GM19324 (cell line): ENCODE measurements around the gene CBFA2T2.
"Not testable (repeated sequence)": the region's sequence is repeated elsewhere in the genome, so short reads cannot be mapped to it uniquely, and the experiment has no call there.

Experiments
- ATAC-seq: cut with Tn5 transposase; IDR thresholded peaks from one replicate; pipeline ENCODE4 v1.9.1; 2021; ENCODE audit warnings: mild to moderate bottlenecking, moderate library complexity; ENCODE audit not compliant: unreplicated experiment, low FRiP score

The CBFA2T2 gene

DNA sequence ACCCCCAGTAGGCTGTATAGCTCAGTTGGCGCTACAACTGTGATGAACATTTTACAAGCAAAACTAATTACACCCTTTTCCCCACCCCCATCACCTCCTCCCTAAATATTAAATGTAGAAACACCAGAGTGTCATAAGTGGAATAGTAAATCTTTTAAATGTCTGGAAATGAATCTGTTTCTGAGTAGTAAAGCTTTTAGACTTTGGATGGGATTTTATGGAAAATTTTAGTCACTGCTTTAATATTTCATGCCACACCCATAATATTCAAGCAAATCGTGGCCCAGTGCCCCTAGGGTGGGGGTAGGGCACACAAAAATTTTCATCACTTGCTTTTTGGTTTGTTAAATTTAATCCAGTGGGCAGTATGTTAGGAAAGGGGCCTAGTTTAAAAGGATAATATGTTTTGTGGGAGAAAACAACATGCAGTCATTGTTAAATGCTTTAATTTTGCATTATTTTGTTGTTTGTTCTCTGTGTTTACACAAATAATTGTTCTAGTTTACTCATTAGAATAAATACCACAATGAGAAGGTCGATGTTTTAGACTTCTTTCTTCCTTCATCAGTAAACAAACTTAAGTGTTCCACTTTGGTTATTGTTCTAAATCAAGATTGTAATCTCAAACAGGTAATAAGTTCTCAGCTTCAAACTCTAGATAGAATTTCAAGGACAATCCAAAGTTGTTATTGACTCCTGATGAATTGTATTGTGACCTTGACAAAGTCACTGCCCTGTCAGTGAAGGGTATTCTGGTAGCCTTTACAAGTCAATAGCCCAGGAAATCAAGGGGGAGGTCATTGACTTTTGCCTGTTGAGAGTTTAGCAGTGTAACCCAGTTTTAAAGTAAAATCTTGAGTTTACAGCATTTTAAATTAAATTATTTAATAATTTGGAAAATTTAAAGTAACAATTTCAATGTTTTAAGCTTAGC lies 79.2 kb downstream of the CBFA2T2 start:
- ATAC-seq, result no peak

DNA sequence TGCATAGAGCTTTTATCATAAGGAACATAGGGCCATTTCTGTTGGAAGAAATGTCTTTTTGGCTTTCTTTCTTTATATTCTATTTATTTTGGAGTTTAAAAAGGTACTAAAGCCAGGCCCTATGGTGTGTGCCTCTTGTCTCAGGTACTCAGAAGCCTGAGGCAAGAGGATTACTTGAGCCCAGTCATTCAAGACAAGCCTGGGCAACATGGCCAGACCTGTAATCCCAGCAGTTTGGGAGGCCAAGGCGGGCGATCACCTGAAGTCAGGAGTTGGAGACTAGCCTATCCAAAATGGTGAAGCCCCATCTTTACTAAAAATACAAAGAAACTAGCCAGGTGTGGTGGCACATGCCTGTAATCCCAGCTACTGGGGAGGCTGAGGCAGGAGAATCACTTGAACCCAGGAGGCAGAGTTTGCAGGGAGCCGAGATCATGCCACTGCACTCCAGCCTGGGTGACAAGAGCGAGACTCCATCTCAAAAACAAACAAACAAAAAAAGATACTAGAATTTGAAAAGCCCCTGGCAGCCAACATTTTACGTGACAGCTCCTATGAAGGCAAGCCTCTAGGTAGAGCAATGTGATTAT lies 80.0 kb downstream of the CBFA2T2 start:
- no peak for ATAC-seq

DNA sequence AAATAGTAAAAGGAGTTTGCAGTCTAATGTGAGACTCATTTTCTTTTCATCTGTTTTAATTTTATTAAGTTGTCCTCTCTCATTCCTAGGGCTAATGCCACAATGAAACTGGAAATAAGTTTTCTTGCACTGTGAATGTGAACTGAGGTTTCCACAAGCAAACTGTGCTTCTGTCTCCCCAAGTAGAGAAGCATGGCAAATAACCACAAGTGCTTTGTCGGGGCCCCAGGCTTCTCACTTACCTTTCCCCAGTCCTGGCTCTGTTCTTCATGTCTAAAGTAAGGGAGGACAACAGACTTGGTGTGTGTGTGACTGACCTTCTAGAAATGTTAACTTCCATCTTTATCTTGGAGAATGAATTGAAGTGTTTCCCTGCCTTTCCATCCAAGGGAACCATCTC lies 80.8 kb downstream of the CBFA2T2 start:
- no peak for ATAC-seq

DNA sequence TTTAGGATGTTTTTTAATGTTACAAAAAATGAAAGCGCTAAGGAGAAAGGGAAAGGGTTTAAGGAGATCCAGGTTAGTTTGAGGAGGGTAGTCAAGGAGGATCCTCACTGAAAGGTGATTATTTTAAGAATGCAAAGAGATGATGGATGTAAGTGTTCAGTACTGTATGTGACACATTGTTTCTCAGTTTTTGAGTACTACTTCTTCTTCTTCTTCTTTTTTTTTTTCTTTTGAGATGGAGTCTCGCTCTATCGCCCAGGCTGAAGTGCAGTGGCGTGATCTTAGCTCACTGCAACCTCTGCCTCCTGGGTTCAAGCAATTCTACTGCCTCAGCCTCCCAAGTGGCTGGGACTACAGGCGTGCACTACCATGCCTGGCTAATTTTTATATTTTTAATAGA lies 83.4 kb downstream of the CBFA2T2 start:
- not testable (repeated sequence) for ATAC-seq

DNA sequence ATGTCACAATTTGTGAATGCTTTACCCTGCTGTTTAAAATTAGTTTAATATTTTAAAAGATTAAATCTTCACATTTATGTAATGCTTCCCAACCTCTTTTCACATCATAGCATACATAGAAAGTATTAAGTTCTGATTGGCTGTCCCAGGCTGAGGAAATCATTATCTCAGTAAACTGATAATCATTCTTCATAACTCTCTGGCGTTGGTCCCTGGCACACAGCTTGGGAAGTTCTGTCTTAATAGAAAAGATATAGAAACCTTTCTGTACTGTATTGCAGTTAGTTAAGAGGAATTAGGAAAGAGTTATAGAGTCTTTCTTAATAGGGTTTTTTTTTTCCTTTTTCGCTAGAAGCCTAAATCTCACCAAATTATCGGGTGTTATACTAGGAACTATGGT lies 85.4 kb downstream of the CBFA2T2 start:
- ATAC-seq, result no peak

DNA sequence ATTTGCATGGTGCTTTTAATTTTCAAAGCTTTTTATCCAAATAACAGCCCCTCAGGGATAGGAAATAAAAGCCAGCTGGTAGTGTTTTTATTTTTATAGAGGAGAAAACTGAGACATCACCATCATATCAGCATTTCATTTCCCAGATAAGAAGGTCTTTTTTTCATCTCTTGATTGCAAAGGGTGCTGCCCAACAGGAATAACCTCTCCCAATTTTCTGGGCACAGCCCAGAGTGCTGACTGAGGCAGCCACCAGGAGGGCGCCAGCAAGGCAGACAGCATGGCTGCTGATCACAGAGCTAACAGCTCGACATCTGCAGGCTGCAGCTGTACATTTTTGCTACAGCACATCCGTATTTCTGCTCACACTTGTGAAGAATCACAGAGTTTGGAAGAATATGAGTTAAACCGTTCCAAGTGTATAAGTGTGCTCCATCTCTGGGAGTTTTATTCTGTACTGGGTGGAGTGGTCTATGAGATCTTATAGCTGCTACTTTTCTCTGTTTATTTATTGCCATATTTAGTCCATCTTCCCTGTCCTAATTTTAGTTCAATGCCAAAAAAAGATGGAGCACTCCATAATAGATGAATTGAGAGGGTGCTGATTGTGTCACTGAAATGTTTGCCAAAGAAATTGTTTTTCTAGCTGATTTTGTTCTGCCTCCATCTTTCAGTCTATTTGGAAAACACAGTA lies 86.7 kb downstream of the CBFA2T2 start:
- no peak for ATAC-seq

DNA sequence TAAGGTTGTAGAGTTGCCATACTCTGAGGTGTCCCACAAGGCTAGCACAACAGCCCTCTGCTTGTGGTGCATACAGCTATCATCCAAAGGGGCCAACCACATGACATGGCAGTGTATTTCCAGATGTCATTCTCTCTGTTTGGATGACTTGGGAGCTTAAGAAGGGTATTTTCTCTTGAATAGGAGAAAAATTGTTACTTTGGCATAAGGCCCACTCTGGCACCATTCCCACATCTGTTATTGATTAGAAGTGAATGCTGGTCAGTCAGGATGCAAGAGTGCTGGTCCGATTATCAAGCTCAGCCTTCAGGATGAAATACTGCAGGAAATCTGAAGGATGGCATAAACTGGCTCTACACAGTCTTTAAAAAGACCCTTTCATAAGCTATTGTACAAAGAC lies 88.6 kb downstream of the CBFA2T2 start:
- ATAC-seq, result no peak

DNA sequence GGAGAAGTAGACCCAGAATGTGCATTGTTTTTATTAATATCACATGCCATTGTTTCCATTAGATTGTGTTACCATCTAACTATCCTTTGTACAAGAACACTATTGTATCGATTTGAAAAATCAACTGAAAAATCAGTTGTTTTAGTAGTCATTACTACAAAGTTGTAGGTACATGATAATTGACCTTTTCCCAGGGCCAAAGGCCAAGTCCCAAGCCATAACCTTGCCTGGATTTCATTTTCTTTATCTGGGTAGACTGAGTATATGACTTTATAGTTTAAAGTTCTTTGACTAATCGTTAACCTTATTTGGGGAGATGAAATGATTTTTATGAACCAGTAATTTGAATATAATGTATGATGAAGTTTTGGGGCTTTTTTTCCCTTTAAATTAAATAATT lies 93.2 kb downstream of the CBFA2T2 start:
- ATAC-seq, result no peak

DNA sequence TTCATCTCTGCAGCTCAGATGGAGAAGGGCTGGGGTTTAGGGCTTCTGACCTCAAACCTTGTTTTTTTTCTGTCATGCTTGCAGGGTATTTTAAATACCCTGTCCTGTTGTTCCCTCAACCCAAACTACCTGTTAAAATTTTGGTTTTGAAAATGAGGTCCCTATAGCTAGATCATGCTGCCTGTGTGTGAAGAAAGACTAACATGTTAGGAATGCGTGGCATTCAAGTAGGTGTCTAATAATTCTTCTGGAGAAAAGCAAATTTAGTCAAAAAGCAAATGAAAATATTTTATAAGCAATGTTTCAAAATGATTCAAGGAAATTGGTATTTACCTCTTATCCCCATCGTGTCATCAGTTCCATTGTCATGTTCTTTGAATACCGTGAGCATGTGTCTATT lies 95.1 kb downstream of the CBFA2T2 start:
- no peak for ATAC-seq

DNA sequence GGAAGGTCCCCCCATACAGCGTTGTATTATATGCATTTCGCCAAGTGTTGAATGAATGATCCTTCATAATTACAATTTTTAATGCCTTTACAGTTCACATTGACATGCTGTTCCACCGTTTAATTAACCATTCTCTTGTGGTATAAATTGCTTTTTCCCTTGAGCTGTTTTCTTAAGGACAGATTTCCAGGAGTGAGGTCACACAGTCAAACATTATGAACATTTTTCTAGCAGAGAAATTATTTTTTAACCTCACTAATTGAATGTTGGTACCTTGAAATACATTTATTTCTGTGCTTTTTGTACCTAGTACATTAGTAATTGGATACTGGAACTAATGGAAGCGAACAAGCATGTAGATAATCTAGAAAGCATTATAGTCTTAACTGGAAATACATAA lies 95.5 kb downstream of the CBFA2T2 start:
- ATAC-seq, result no peak

DNA sequence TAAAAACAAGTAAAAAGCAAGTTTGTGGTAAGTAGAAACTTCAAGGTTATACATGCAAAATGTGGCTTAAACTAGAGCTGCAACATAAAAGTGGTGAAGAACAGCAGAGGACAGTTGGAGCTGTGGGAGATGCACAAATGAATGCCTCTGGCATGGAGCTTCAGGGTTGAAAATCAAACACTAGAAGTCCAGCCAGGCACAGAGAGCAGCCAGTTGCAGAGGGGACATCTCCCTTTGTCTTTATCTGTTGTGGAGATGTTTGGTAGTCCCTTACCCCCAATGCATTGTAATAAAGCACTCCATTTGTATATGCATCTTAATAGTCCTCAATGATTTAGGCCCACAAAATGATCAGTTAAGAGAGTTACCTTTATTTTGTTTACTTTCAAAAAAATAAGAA lies 99.2 kb downstream of the CBFA2T2 start:
- ATAC-seq, result no peak

DNA sequence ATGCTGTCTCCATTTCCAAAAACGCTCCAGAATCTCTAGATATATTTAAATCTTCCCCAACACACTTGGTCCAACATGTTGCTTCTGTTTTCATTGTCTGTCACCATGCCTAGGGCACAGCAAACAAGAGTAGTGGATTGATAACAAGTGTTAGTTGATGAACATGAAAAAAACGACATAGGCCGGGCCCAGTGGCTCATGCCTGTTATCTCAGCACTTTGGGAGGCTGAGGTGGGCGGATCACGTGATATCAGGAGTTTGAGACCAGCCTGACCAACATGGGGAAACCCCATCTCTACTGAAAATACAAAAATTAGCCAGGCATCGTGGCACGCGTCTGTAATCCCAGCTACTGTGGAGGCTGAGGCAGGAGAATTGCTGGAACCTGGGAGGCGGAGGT lies 102.0 kb downstream of the CBFA2T2 start:
- not testable (repeated sequence) for ATAC-seq

DNA sequence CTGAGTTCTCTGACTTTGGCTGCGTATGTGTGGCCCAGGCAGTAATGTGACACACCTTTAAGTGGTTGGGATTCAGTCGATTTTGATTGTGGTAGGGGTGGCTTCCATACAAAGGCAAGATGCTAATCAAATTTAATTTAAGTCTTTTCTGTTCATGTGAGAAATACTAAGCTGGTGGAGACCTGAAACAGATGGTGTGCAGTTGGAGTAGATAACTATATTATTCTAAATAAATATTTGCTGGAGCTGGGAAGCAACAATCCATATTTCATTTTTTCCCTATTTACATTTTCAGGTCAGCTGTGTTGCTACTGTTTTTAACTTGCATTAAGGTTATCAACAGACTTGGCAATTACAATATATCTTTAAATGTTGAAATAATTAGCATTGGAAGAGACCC lies 104.8 kb downstream of the CBFA2T2 start:
- ATAC-seq, result no peak

DNA sequence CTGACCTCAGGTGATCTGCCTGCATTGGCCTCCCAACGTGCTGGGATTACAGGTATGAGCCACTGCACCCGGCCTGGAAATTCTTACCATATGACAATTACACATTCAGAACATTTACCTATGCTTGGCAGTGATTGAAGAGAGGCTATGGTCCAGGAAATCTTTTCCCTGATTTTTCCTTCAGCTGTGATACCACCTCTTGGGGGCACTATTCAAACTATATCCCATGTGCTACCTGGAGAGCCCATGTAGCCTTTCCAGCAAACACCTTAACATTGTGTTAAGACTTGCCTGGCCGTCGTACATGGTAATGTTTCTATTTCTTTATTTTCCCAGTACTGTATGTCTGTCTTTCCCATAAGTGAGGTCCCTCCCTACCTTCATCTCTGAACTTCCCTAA lies 110.5 kb downstream of the CBFA2T2 start:
- ATAC-seq, result no peak

DNA sequence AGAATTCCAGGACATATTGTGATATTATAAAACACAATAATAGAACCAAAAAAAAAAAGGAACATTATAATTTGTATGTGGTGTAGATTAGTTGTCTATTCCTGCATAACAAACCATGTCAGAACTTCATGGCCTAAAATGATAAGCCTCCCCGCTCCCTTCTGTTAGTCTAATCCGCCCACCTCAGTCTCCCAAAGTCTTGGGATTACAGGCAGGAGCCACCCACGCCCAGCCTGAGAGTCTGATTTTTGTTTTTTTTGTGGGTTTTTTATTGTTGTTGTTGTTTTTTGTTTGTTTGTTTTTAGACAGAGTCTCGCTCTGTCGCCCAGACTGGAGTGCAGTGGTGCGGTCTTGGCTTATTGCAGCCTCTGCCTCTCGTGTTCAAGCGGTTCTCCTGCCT lies 111.1 kb downstream of the CBFA2T2 start:
- ATAC-seq, result no peak

DNA sequence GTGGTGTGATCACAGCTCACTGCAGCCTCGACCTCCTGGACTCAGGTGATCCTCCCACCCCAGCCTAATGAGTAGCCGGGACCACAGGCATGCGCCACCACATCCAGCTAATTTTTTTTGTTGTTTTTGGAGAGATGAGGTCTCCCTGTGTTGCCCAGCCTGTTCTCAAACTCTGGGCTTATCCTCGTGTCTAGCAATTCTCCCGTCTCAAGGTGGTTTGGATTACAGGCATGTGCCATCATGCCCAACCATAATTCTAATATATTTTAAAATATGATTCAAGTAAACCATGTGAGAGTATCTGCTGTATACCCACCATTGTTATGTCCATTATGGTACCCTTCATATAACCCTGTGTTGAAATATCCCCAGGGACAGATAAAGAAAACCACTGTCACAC lies 112.0 kb downstream of the CBFA2T2 start:
- no peak for ATAC-seq

DNA sequence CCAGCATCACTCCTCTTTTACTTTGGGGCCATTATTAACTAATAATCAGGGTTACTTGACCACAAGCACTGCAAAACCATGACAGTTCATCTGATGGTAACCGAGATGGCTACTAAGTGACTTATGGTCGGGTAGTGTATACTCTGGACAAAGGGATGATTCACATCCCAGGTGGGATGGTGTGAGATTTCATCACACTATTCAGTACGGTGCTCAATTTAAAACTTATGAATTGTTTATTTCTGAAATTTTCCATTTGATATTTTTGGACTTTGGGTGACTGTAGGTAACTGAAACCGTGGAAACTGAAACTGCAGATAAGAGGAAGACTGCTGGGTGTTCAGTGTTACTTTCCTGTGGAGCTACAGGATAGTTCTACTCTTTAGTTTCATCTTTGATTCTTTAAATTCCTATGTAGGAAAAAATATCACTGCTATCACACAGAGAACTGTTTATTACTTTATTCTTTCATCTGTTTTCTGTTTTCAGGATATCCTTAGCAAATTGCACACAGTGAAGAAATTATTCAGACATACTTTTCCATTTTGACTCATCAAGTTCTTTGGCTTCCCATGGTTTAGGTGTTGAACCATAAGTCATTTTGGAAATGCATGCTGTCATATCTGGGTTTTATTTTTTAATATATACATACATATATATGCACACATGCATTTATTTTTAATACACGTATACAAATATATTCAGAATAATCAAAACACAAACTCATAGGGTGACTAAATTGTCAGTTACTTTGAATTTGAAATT lies 113.1 kb downstream of the CBFA2T2 start:
- ATAC-seq, result no peak

DNA sequence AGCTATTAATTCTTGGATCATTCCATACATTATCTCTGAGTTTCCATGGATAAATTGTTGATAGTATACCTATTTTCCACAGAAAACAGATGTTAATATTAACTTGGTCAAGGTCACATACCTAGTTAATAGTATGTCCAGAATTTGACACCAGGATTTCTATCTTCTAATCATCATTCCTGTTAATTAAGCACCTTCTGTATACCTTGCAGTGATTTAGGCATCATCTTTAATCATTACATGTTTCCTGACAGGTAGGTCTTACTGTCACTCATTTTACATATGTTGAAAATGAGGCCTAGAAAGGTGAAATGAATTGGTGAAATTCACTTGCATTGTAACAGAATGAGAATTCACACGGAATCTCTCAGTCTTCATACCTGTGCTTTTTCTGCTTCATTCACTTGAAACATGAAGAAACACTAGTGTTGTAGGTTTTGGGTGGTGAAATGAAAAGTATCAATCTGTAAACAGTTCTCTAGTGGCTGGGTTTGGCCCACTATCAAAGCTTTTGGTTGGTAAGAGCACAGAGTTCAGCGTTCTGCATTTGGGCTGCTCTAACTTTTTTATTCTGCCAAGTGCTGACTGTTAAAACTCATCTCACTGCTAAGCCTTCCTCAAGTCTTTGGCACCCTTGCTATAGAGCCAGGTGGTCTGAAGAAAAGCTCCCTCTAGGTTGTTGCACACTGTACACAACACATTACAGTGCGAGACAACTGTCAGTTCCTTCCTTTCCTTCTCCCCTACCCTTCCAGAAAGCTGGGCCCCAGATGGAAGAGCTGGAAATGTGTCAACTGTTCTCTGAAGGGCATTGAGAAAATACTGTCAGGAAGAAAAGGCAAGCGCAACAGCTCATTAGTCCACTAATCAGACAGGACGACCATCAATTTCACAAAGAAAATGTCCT lies 114.4 kb downstream of the CBFA2T2 start:
- ATAC-seq, result no peak

DNA sequence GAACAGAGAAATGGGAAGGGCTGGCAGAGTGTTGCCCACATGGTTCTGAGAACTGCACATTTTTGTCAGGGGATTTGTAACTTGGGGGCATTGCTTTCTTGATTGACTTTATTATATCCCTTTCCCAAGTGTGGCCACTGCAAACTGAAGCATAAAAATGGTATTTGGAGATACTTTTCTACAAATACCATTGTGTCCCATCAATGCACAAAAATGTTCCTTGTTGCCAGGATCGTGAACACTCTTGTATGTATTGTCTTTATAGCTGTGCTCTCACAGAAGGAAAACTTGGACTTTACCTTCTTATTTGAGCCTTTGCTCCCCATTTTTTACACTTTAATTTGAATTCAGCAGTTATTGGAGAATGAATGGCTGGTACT lies 115.1 kb downstream of the CBFA2T2 start:
- ATAC-seq, result no peak
